ENCODE measurements around the gene DGCR8. TPM values are rescaled to one million over a fixed set of nuclear protein-coding genes. Genes with fewer than 3 reads are reported as not detected.

Gene DGCR8
- total and polyA plus RNA-seq, 5 donors: 11.2 to 18.6 (median 16.4) TPM

GRCh38 chr22:20130319-20130718 is 50.3 kb downstream of the DGCR8 start:
- H3K9me3 ChIP-seq (ENCODE audit: control insufficient read depth, low read length): no peaks in the 10 kb centered on the region
- H3K4me1 ChIP-seq (ENCODE audit: control insufficient read depth, insufficient read depth, low read length): peaks cover 6% of the 10 kb centered on the region
- intact Hi-C loops (cut with DNase I): no loop called here

DNA sequence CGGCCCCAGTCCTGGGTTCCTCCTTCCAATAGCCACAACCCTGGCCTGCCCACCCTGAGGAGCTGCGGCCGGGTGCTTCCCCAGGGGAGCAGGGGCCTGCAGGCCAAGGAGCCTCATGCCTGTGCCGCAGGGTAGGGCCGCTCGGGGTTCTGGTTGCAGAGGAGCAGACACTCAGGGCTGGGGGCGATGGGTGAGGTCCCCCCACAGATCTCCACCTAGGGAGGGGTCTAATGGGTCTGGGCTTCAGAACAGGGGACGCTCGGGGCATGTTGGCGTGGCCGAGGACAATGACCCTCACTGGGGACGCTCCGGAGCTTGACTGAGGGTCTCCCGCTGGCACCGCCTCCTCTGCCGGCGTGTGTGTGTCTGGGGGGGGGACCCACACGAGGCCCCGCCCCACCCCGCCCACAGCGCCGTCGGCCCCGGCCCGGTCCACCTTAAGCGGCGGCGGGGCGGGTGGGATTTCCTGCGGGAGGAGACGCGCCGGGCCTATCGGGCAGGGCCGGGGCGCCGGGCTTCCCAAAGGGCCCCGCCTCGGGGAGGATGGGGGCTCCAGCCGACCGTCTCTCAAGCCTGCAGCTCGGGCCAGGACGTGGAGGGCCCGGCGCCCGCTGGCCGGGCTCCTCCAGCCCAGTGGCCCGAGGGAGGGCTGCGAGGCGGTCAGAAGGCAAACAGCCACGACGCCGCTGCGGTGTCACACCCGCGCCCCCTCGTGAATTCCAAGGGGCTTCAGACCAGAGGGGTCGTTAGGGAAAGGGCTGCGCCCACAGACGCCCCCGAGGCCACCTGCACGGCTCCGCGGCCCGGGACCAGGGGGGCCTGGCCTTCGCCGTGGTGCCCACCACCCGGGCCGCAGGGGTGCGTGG is 50.9 kb downstream of the DGCR8 start:
- Histone ChIP-seq H3K27me3 (ENCODE audit: control insufficient read depth, insufficient read depth) (no peaks in the 10 kb centered on the region), H3K9me3 (ENCODE audit: control insufficient read depth, low read length) (no peaks in the 10 kb centered on the region), H3K4me1 (ENCODE audit: control insufficient read depth, insufficient read depth, low read length) (peaks cover 8% of the 10 kb centered on the region), H3K4me3 (ENCODE audit: low read length) (peak overlapping the region; percentile 89), H3K27ac (ENCODE audit: low read length) (peak overlapping the region; percentile 97)
- intact Hi-C loops (cut with DNase I): no loop called here
- DNase-seq (peak; percentile 93 to 97 (median 97)), ATAC-seq (peak; percentile 88 to 91)
- 3% methylated on average over 70 of the region's 70 CpGs for WGBS

More at GRCh38 chr22:20130319-20130718, 50.3 kb downstream of the DGCR8 start:
- DNase-seq: no peak
- Histone ChIP-seq H3K4me3 (ENCODE audit: low read length) (no peak overlapping the region), H3K27ac (ENCODE audit: low read length) (peak overlapping the region; percentile 1), H3K27me3 (ENCODE audit: control insufficient read depth, insufficient read depth) (no peaks in the 10 kb centered on the region)
- ATAC-seq: no peak
- WGBS: 76% methylated on average over 3 of the region's 3 CpGs

DNA sequence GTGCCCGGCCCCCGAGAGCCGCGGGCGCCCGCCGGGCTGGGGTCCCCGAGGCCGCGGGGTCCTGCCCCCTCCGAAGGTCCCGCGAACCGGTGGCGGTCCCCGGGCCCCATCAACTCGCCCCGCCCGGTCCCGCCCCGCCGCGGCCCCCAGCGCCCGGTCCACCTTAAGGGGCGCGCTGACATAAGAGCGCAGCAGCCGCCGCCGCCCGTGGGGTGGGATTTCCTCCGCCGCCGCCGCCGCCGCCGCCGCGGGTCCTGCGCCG is 51.5 kb downstream of the DGCR8 start, which contains the start of gene ZDHHC8:
ZDHHC8 (plus strand) TSS at position 208 of the 262 bp plus-strand sequence. CDS start 144 bp downstream, outside the sequence.
- intact Hi-C loops (cut with DNase I): no loop called here
- H3K9me3 ChIP-seq (ENCODE audit: control insufficient read depth, low read length): no peaks in the 10 kb centered on the region
- peak within 1 kb of the TSS; percentile 97 for H3K27ac ChIP-seq (ENCODE audit: low read length)
- peak in 2 of 3 donors; percentile 80 to 84 for DNase-seq
- peak within 1 kb of the TSS; percentile 89 for H3K4me3 ChIP-seq (ENCODE audit: low read length)
- peaks cover 12% of the 10 kb centered on the region for H3K4me1 ChIP-seq (ENCODE audit: control insufficient read depth, insufficient read depth, low read length)
- peak; percentile 21 to 49 for ATAC-seq
- no peaks in the 10 kb centered on the region for H3K27me3 ChIP-seq (ENCODE audit: control insufficient read depth, insufficient read depth)
- WGBS: under 1% methylated on average over 42 of the region's 43 CpGs

DNA sequence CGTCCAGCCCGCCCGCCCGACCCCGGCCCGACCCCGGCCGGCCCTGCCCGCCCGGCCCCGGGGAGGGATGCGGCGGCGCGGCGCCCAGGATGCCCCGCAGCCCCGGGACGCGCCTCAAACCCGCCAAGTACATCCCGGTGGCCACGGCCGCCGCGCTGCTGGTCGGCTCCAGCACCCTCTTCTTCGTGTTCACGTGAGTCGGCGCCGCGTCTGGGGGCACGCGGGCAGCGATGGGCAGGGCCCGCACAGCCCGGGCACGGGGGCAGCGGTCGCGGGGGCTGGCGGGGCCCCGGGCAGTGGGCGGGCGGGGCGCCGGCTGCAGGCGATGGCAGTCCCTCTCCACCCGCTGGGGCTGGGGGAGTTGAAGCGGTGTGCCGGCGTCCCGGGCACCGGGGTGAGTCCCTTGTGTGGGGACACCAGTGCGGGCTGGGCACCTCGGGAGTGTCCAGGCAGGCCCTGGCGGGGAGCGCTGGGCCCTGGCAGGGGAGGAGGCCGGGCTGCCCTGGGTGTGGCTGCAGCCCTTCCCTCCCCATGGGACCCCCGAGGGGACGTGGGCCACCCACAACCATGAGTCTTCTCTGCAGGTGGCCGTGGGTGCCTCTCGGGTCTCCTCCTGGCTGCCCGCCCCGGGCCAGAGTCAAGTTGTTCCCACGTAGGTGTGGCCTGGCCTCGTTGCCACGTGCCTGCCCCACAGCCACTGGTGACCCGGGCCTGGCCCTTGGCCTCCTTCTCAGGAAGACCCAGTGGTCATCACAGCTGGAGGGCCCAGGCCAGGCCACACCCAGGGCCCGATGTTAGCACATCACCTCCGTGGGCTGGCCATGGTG is 52.0 kb downstream of the DGCR8 start:
- intact Hi-C loops (cut with DNase I): no loop called here
- DNase-seq: peak; percentile 72 to 83 (median 83)
- H3K4me1 ChIP-seq (ENCODE audit: control insufficient read depth, insufficient read depth, low read length): peaks cover 17% of the 10 kb centered on the region
- under 1% methylated on average over 72 of the region's 72 CpGs for WGBS
- H3K27me3 ChIP-seq (ENCODE audit: control insufficient read depth, insufficient read depth): no peaks in the 10 kb centered on the region
- peak in 1 of 2 donors; percentile 20 for ATAC-seq
- no peaks in the 10 kb centered on the region for H3K9me3 ChIP-seq (ENCODE audit: control insufficient read depth, low read length)
- peak overlapping the region; percentile 89 for H3K4me3 ChIP-seq (ENCODE audit: low read length)
- H3K27ac ChIP-seq (ENCODE audit: low read length): peak overlapping the region; percentile 10

GRCh38 chr22:20132686-20133246 is 52.7 kb downstream of the DGCR8 start:
- peaks cover 20% of the 10 kb centered on the region for H3K4me1 ChIP-seq (ENCODE audit: control insufficient read depth, insufficient read depth, low read length)
- no peak overlapping the region for H3K27ac ChIP-seq (ENCODE audit: low read length)
- peak in 1 of 3 donors; percentile 67 for DNase-seq
- ATAC-seq: no peak
- no peaks in the 10 kb centered on the region for H3K9me3 ChIP-seq (ENCODE audit: control insufficient read depth, low read length)
- no peaks in the 10 kb centered on the region for H3K27me3 ChIP-seq (ENCODE audit: control insufficient read depth, insufficient read depth)
- WGBS: 50% methylated on average over 16 of the region's 16 CpGs
- intact Hi-C loops (cut with DNase I): no loop called here
- peak overlapping the region; percentile 89 for H3K4me3 ChIP-seq (ENCODE audit: low read length)

DNA sequence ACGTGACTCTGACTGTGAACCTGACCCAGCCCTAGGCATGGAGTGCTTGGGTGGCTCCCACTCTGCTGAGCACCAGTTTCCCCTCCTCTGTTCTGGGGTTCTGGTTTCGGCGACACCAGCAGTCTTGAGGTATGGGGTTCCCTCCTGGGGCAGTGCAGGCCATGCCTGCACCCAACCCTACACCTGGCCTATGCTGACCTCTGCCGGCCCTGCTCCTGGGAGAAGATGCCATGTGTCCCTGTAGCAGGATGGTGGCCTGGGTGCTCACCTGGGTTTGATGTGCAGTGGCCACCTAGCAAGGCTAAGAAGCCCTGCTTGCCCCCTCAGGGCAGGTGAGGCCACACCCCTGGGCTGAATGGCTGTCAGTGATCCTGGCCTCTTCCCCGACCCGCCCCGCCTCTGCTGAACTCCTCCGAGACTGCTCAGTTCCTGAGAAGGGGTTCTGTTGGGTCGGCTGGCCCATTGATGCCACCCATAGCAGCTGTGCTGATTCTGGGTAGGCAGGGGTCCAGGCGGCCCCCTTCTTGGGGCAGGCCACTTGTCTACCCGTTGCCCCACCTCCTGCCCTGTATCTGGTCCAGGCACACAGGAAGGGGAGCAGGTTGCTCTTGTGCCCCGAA is 54.0 kb downstream of the DGCR8 start:
- Histone ChIP-seq H3K9me3 (ENCODE audit: control insufficient read depth, low read length) (no peaks in the 10 kb centered on the region), H3K4me1 (ENCODE audit: control insufficient read depth, insufficient read depth, low read length) (peaks cover 20% of the 10 kb centered on the region), H3K27me3 (ENCODE audit: control insufficient read depth, insufficient read depth) (no peaks in the 10 kb centered on the region), H3K27ac (ENCODE audit: low read length) (no peak overlapping the region), H3K4me3 (ENCODE audit: low read length) (no peak overlapping the region)
- DNase-seq (peak in 1 of 3 donors; percentile 63), ATAC-seq (no peak)
- intact Hi-C loops (cut with DNase I): no loop called here
- WGBS: 72% methylated on average over 12 of the region's 12 CpGs

DNA sequence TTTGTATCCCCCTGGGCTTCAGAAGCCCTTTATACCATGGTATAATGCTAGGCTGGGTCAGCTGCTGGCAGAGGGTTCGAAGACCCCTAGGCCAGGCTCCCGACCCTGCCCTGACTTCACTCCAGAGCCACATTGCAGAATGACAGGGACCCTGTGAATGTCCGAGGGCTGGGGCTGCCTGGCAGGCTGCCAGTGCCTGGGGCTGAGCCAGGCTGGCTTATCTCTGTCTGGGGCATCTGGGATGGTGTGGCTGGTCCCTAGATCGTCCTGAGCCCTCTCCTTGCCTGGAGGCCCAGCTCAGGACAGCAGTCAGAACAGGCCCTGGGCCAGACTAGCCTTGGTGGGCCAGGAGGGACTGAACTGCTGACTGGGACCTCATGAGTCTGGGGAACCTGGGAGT is 55.2 kb downstream of the DGCR8 start:
- 44% methylated on average over 4 of the region's 4 CpGs for WGBS
- Histone ChIP-seq H3K4me3 (ENCODE audit: low read length) (no peak overlapping the region), H3K4me1 (ENCODE audit: control insufficient read depth, insufficient read depth, low read length) (peaks cover 19% of the 10 kb centered on the region), H3K27ac (ENCODE audit: low read length) (no peak overlapping the region), H3K9me3 (ENCODE audit: control insufficient read depth, low read length) (no peaks in the 10 kb centered on the region), H3K27me3 (ENCODE audit: control insufficient read depth, insufficient read depth) (no peaks in the 10 kb centered on the region)
- ATAC-seq (no peak), DNase-seq (no peak)
- intact Hi-C loops (cut with DNase I): no loop called here

- DNase-seq: peak in 1 of 3 donors; percentile 68
- Histone ChIP-seq H3K27me3 (ENCODE audit: control insufficient read depth, insufficient read depth) (no peaks in the 10 kb centered on the region), H3K4me3 (ENCODE audit: low read length) (no peak overlapping the region), H3K9me3 (ENCODE audit: control insufficient read depth, low read length) (no peaks in the 10 kb centered on the region), H3K27ac (ENCODE audit: low read length) (no peak overlapping the region), H3K4me1 (ENCODE audit: control insufficient read depth, insufficient read depth, low read length) (peaks cover 18% of the 10 kb centered on the region)
- ATAC-seq: no peak
- intact Hi-C loops (cut with DNase I): no loop called here
- WGBS: 69% methylated on average over 25 of the region's 25 CpGs
Observed at GRCh38 chr22:20135806-20136602, 56.0 kb downstream of the DGCR8 start.

GRCh38 chr22:20136603-20136873 is 56.5 kb downstream of the DGCR8 start:
- Histone ChIP-seq H3K4me1 (ENCODE audit: control insufficient read depth, insufficient read depth, low read length) (peaks cover 18% of the 10 kb centered on the region), H3K27ac (ENCODE audit: low read length) (no peak overlapping the region), H3K27me3 (ENCODE audit: control insufficient read depth, insufficient read depth) (no peaks in the 10 kb centered on the region), H3K4me3 (ENCODE audit: low read length) (no peak overlapping the region), H3K9me3 (ENCODE audit: control insufficient read depth, low read length) (no peaks in the 10 kb centered on the region)
- DNase-seq: no peak
- no peak for ATAC-seq
- intact Hi-C loops (cut with DNase I): no loop called here
- WGBS: 92% methylated on average over 5 of the region's 5 CpGs

DNA sequence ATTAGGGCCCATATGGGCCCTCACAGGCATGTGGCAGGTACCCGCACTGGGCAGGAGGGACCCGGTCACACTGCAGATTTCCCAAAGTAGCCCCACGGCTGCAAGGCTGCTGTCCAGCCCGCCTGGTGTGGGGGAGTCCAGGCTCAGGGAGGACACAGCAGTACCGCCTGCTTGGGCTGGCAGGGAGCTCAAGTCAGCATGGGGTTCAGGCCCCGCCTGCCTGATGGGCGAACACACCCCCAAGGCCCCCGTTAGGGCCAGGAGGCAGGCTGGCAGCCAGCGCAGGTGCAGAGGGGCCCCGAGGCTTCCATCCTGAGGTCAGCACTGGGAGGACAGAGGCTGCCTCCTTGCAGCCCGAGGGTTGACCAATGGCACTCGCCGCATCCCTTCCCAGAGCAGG is 57.1 kb downstream of the DGCR8 start:
- H3K4me3 ChIP-seq (ENCODE audit: low read length): no peak overlapping the region
- H3K9me3 ChIP-seq (ENCODE audit: control insufficient read depth, low read length): no peaks in the 10 kb centered on the region
- intact Hi-C loops (cut with DNase I): no loop called here
- ATAC-seq: no peak
- WGBS: 67% methylated on average over 13 of the region's 13 CpGs
- DNase-seq: no peak
- H3K4me1 ChIP-seq (ENCODE audit: control insufficient read depth, insufficient read depth, low read length): peaks cover 18% of the 10 kb centered on the region
- H3K27ac ChIP-seq (ENCODE audit: low read length): no peak overlapping the region
- no peaks in the 10 kb centered on the region for H3K27me3 ChIP-seq (ENCODE audit: control insufficient read depth, insufficient read depth)
